Suprapubic skin (tissue), 3 donors: ENCODE results near the gene MEX3B.

Experiments
- CTCF ChIP-seq, 2 donors: fragments of 200-600 bp in 1 of 2; fragments of 450-650 bp in 1 of 2; sonication (generic) in 1 of 2; IDR thresholded peaks; one replicate each; pipeline ENCODE4 v1.5.1; 2016 to 2019; ENCODE audit warnings: antibody characterized with exemption in 2 of 2, mild to moderate bottlenecking in 1 of 2, moderate library complexity in 1 of 2
- POLR2AphosphoS5 ChIP-seq, 3 donors: sonication (generic); formaldehyde crosslinking; IDR thresholded peaks; one replicate each; pipeline ENCODE4 v1.6.1; 2017; ENCODE audit warnings: antibody characterized with exemption in 3 of 3

DNA sequence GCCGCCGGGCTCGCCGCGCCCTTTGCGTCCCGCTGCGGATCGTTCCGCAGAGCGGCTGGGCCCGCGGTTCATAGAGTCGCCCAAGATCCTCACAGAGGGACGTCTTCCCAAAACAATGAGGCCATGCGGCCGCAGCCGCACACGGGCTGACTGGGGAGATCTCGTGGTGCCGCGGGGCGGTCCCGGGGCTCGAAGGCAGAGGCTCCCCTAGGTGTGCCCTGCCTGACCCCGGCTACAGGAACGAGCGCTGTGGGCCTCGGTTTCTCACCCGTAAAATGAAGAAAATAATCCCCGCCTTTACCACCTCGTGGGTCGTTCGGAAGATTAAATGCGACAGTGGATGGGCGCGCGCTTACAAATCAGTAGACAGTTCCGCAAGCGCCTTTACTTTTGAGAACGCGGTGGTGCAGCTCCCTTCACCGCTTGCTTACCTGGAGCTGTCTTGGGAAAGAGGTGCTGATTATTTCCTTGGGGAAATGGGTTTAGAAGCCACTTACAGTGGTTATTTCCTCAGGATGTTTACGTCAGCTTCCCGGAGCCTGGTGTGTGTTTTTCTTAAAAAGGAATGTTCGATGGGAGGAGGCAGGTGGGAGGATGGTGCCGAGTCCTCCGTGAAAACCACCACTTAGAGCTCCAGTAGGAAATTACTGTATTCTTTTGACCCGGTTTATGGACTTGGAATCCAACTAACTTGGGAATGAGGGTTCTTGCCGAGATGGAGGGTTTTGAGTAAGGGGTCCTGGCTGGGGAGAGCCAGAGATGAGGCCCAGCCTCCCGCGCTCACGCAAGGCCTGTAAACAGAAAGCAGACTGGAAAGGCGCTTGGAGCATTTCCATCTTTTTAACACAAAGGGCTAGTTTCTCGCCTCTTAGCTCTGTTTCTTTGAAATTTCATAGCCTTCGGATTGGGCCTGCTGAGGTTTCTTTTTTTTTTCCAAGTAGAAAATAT lies 1.9 kb upstream of the MEX3B start:
- TF ChIP-seq CTCF (IDR thresholded peaks at IDR 0.05) (no peak), POLR2AphosphoS5 (IDR thresholded peaks at IDR 0.05) (no peak)
